Measurements from ENCODE around the gene MORN4.

MORN4 gene

DNA sequence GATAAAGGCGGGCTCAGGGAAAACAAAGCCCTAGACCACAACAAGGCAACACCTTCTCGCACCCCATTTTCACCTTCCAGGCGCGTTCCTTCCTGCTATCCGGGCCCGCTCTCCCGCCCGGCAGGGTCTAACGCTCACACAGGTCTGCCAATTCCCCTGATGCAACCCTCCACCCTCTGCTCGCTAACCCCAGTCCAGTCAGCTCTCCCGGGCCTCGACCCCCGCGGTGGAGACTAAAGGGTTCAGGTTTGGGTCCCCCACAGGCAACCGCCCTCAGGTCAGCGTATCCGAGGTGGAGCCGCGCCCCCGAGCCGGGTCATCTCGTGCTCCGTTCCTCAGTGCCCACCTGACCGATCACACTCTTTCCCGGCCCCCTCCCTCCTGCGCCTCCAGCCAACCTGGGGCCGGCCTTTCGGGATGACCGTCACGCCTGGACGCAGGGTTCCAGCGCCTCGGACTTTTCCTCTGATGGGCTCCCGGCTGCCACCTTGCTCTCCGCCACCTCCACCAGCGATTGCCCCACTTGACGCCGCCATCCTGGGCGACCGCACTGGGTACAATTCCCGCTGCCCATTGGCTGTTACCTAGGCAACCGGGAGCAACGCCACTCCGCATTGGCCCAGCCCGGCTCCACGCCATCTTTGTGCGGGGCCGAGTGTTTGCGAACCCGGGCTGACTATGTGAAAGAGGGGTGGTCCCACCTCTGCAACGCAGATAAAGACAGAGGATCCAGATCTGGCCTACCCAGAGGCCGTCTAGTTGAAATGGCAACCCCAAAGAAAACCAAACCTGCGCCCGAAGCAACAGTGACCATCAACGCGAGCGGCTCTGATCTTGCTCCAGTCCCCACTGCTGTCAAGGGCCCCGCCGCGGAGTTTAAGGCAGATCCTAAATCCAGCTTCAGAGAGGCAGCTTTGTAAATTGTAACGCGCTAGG, at the start of gene MORN4:
Gene MORN4 (minus strand): TSS at position 552 of the 936 bp plus-strand sequence. CDS start 13,847 bp downstream, outside the sequence.
- DNase-seq (ENCODE audit: low read depth) = no peak

DNA sequence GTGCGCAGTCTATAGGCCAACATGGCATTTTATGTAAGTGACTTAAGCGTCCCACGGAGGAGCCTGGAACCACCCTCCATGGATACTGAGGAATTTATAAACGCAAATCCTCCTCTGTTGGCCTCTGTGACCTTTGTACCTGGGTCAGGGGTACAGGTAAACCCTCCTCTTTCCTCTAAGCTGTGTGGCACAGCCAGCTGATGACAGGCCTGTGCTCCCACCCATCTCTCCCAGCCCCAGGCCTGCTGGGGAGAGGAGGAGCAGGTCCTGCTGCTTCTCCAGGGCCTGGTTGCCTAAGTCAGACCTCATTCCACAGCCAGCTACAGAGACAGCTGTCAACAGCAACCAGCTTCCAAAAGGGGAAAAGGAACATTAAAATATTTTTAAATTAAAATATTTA, 48.7 kb upstream of the MORN4 start:
- DNase-seq (ENCODE audit: low read depth) = no peak
- TF ChIP-seq, protein P1, sequence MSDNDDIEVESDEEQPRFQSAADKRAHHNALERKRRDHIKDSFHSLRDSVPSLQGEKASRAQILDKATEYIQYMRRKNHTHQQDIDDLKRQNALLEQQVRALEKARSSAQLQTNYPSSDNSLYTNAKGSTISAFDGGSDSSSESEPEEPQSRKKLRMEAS (IDR thresholded peaks at IDR 0.05; ENCODE audit: low read depth, low read length) = no peak
- TF ChIP-seq POLR2A (IDR thresholded peaks at IDR 0.05; ENCODE audit: extremely low read depth, insufficient read length) (no peak), MYC (IDR thresholded peaks at IDR 0.05; ENCODE audit: low read depth, low read length) (no peak)
- TF ChIP-seq, protein P2, sequence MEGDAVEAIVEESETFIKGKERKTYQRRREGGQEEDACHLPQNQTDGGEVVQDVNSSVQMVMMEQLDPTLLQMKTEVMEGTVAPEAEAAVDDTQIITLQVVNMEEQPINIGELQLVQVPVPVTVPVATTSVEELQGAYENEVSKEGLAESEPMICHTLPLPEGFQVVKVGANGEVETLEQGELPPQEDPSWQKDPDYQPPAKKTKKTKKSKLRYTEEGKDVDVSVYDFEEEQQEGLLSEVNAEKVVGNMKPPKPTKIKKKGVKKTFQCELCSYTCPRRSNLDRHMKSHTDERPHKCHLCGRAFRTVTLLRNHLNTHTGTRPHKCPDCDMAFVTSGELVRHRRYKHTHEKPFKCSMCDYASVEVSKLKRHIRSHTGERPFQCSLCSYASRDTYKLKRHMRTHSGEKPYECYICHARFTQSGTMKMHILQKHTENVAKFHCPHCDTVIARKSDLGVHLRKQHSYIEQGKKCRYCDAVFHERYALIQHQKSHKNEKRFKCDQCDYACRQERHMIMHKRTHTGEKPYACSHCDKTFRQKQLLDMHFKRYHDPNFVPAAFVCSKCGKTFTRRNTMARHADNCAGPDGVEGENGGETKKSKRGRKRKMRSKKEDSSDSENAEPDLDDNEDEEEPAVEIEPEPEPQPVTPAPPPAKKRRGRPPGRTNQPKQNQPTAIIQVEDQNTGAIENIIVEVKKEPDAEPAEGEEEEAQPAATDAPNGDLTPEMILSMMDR (IDR thresholded peaks at IDR 0.05; ENCODE audit: low read depth, low read length) = no peak
- H3K4me3 ChIP-seq (ENCODE audit: low read depth, low read length) = no peak overlapping the region

More for the DNA sequence above, at the start of gene MORN4:
- TF ChIP-seq, protein P1 (IDR thresholded peaks at IDR 0.05; ENCODE audit: low read depth, low read length) = no peak
- TF ChIP-seq, protein P2 (IDR thresholded peaks at IDR 0.05; ENCODE audit: low read depth, low read length) = no peak
- TF ChIP-seq MYC (IDR thresholded peaks at IDR 0.05; ENCODE audit: low read depth, low read length) = no peak
- TF ChIP-seq POLR2A (IDR thresholded peaks at IDR 0.05; ENCODE audit: extremely low read depth, insufficient read length) = no peak
- H3K4me3 ChIP-seq (ENCODE audit: low read depth, low read length) = no peak within 1 kb of the TSS

DNA sequence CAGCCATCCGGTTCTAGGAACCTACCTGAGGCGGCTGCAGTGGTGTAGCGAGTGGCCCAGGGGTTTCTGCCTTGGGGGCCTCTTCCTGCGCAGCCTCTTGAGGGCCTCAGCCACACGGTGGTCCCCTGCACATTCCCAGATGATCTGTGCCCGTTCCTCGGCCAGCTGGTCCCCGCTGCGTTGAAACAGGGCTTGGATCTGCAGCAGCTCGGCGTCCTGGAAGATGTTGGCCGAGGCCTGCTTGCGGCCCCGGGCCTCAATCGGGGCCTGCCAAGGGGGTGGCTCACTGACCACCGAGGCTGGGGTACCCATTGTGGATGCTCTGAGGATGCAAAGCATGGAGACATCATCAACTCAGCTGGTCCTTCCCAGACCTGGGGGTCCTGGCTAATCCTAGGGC, 46.3 kb upstream of the MORN4 start:
- no peak for DNase-seq (ENCODE audit: low read depth)
- TF ChIP-seq, protein P2 (IDR thresholded peaks at IDR 0.05; ENCODE audit: low read depth, low read length) = no peak
- TF ChIP-seq, protein P1 (IDR thresholded peaks at IDR 0.05; ENCODE audit: low read depth, low read length) = no peak
- TF ChIP-seq POLR2A (IDR thresholded peaks at IDR 0.05; ENCODE audit: extremely low read depth, insufficient read length) = no peak
- no peak for TF ChIP-seq MYC (IDR thresholded peaks at IDR 0.05; ENCODE audit: low read depth, low read length)
- no peak overlapping the region for H3K4me3 ChIP-seq (ENCODE audit: low read depth, low read length)

DNA sequence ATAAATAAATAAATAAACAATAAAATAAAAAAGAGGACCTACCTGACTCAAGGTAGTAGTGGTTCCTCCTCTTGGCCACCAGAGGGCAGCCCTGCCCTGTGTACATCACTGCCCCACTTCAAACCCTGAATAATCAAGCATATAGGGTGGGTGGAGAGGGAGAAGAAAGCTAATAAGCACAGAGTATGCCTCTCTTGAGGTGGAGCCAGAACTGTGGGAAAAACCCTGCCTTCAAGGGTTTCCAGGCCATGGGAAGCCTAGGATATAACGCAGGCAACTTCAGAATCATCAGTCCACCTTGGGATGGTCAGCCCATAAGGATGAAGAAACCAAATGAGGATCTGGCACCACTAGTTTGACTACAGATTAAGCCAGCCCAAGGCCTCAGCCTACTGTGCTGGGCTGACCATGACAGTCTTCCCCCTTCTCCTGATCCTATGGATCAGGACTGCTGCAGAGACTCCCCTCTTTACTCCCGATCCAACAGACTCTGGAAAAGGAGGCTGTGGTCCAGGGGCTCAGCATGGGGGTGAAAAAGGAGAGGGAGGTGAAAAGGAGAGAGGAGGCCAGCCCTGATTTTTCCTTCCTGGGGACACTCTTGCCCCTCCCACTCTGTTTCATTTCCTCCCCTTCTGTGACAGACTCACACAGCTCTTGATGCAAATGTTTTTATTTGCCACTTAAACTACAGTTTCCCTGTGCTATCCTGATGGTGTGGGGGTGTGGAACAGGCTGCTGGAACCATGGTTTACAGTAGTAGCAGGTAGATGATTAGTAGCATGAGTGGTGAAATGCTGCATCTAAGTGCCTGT, 43.7 kb upstream of the MORN4 start:
- TF ChIP-seq MYC (IDR thresholded peaks at IDR 0.05; ENCODE audit: low read depth, low read length) (no peak), POLR2A (IDR thresholded peaks at IDR 0.05; ENCODE audit: extremely low read depth, insufficient read length) (no peak)
- TF ChIP-seq, protein P2 (IDR thresholded peaks at IDR 0.05; ENCODE audit: low read depth, low read length) = peak; percentile 88
- TF ChIP-seq, protein P1 (IDR thresholded peaks at IDR 0.05; ENCODE audit: low read depth, low read length) = no peak
- DNase-seq (ENCODE audit: low read depth) = peak; percentile 74
- H3K4me3 ChIP-seq (ENCODE audit: low read depth, low read length) = no peak overlapping the region

DNA sequence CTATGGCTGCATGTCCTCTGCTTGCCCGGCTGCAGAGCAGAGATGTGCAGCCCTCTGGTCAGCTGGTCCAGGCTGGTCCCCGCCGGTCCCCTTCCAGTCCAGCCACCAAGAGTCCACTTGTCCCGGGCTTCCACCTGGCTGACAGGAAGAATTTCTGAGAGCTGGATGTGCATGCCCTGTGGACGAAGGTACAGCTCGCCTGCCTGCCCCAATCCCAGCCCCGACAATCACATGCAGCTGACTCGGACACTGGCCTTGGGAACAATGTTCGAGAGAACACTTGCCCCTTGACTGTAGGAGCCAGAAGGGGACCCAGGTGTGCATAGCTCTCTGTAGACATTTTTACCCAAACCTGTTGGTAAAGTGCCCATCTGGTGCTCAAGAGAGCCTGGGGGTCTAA, 41.9 kb upstream of the MORN4 start:
- no peak overlapping the region for H3K4me3 ChIP-seq (ENCODE audit: low read depth, low read length)
- DNase-seq (ENCODE audit: low read depth) = no peak
- no peak for TF ChIP-seq MYC (IDR thresholded peaks at IDR 0.05; ENCODE audit: low read depth, low read length)
- TF ChIP-seq, protein P2 (IDR thresholded peaks at IDR 0.05; ENCODE audit: low read depth, low read length) = no peak
- TF ChIP-seq POLR2A (IDR thresholded peaks at IDR 0.05; ENCODE audit: extremely low read depth, insufficient read length) = no peak
- TF ChIP-seq, protein P1 (IDR thresholded peaks at IDR 0.05; ENCODE audit: low read depth, low read length) = no peak
